IMR-90 (cell line): ENCODE results near the gene OSCAR. TPM values are rescaled to one million over a fixed set of nuclear protein-coding genes. Genes with fewer than 3 reads are reported as not detected.

ENCODE experiments used
- ATAC-seq: fragments of 200-7000 bp; cut with Tn5 transposase; 2 replicates; pipeline ENCODE4 v1.9.1; 2020; ENCODE audit warnings: low read depth, mild to moderate bottlenecking, moderate library complexity
- BruUV-seq: library from RNA; stranded (reverse); fragments of 400-500 nt; replicated peaks from 2 replicates; lab custom pipeline; 2021; lab: Mats Ljungman, UMichigan
- CTCF ChIA-PET: fragments of 300-600 bp; formaldehyde crosslinking; extraction: SDS; loops from one replicate; lab custom pipeline; 2021; ENCODE audit warnings: antibody characterized with exemption; lab: Yijun Ruan, JAX
- POLR2A ChIA-PET: fragments of 300-600 bp; sonication (Branson Sonifier 250); formaldehyde crosslinking; loops from one replicate; lab custom pipeline; 2022; ENCODE audit warnings: antibody characterized with exemption; ENCODE audit not compliant: unreplicated experiment; lab: Charles Lee
- DNase-seq: peaks from one replicate; pipeline ENCODE4 v3.0.0; 2013
- H2AFZ ChIP-seq: replicated peaks from 2 replicates; pipeline ENCODE3; 2013; ENCODE audit warnings: low read length, mild to moderate bottlenecking; ENCODE audit not compliant: poor library complexity
- H2AK5ac ChIP-seq: 2 replicates; pipeline ENCODE4 v1.6.1; 2013; ENCODE audit warnings: low read depth, low read length, inconsistent platforms
- H2AK9ac ChIP-seq: replicated peaks from 2 replicates; pipeline ENCODE3; 2013; ENCODE audit warnings: mild to moderate bottlenecking, low read depth, low read length, moderate library complexity; ENCODE audit not compliant: poor library complexity
- H2BK120ac ChIP-seq: 2 replicates; pipeline ENCODE4 v1.6.1; 2013; ENCODE audit warnings: low read depth, low read length, inconsistent platforms
- H2BK15ac ChIP-seq: 3 replicates; pipeline ENCODE4 v1.6.1; 2013; ENCODE audit warnings: low read depth, low read length, inconsistent platforms
- H2BK20ac ChIP-seq: 2 replicates; pipeline ENCODE4 v1.6.1; 2013; ENCODE audit warnings: low read depth, mild to moderate bottlenecking, inconsistent platforms, low read length, moderate library complexity
- H2BK5ac ChIP-seq: 2 replicates; pipeline ENCODE4 v1.6.1; 2013; ENCODE audit warnings: mild to moderate bottlenecking, low read depth, low read length, inconsistent platforms; ENCODE audit not compliant: poor library complexity, severe bottlenecking
- H3K14ac ChIP-seq: replicated peaks from 2 replicates; pipeline ENCODE4 v1.6.1; 2013; ENCODE audit warnings: low read depth, low read length, inconsistent platforms
- H3K18ac ChIP-seq: 2 replicates; pipeline ENCODE4 v1.6.1; 2013; ENCODE audit warnings: low read depth, low read length, control low read depth
- H3K23ac ChIP-seq: 2 replicates; pipeline ENCODE4 v1.6.1; 2013; ENCODE audit warnings: low read depth, low read length, inconsistent platforms
- H3K27ac ChIP-seq: 2 replicates; pipeline ENCODE4 v1.5.1; 2013; ENCODE audit warnings: mild to moderate bottlenecking, control low read depth, low read length; ENCODE audit not compliant: insufficient read depth
- H3K27me3 ChIP-seq: 2 replicates; pipeline ENCODE4 v1.6.1; 2013; ENCODE audit warnings: low read length; ENCODE audit not compliant: control insufficient read depth, insufficient read depth
- H3K36me3 ChIP-seq: 2 replicates; pipeline ENCODE4 v1.6.1; 2013; ENCODE audit warnings: low read length, mixed read lengths; ENCODE audit not compliant: control insufficient read depth, insufficient read depth
- H3K4ac ChIP-seq: 2 replicates; pipeline ENCODE4 v1.6.1; 2013; ENCODE audit warnings: low read depth, low read length, inconsistent platforms
- H3K4me1 ChIP-seq: 2 replicates; pipeline ENCODE4 v1.6.1; 2013; ENCODE audit warnings: low read length, mixed read lengths; ENCODE audit not compliant: control insufficient read depth, insufficient read depth
- H3K4me2 ChIP-seq: 2 replicates; pipeline ENCODE4 v1.6.1; 2013; ENCODE audit warnings: low read depth, mild to moderate bottlenecking, control low read depth, low read length, moderate library complexity
- H3K4me3 ChIP-seq: 2 replicates; pipeline ENCODE4 v1.5.1; 2013; ENCODE audit warnings: low read depth, mild to moderate bottlenecking, control low read depth, low read length, moderate library complexity; ENCODE audit not compliant: insufficient read depth
- H3K56ac ChIP-seq: 2 replicates; pipeline ENCODE4 v1.6.1; 2013; ENCODE audit warnings: low read length, inconsistent platforms; ENCODE audit not compliant: insufficient read depth; ENCODE audit errors: extremely low read depth
- H3K79me1 ChIP-seq, 2 experiments: 2 replicates each; pipeline ENCODE4 v1.6.1; 2013; ENCODE audit warnings: low read length in 2 of 2, inconsistent platforms in 1 of 2, low read depth in 1 of 2
- H3K9ac ChIP-seq: 2 replicates; pipeline ENCODE4 v1.6.1; 2013; ENCODE audit warnings: low read depth, low read length, control low read depth
- H3K9me1 ChIP-seq: 2 replicates; pipeline ENCODE4 v1.6.1; 2013; ENCODE audit warnings: low read length, inconsistent platforms; ENCODE audit not compliant: insufficient read depth
- H3K9me3 ChIP-seq: 2 replicates; pipeline ENCODE4 v1.6.1; 2013; ENCODE audit warnings: low read length; ENCODE audit not compliant: control insufficient read depth, insufficient read depth
- H4K20me1 ChIP-seq: 2 replicates; pipeline ENCODE4 v1.6.1; 2013; ENCODE audit warnings: low read length, inconsistent platforms; ENCODE audit not compliant: insufficient read depth
- H4K5ac ChIP-seq: 2 replicates; pipeline ENCODE4 v1.6.1; 2013; ENCODE audit warnings: mild to moderate bottlenecking, low read depth, low read length, control low read depth
- H4K8ac ChIP-seq, 2 experiments: 2 replicates each; pipeline ENCODE4 v1.6.1; 2013; ENCODE audit warnings: low read depth in 2 of 2, low read length in 2 of 2, control low read depth in 1 of 2, inconsistent platforms in 1 of 2
- H4K91ac ChIP-seq: 2 replicates; pipeline ENCODE4 v1.6.1; 2013; ENCODE audit warnings: low read depth, low read length, inconsistent platforms; ENCODE audit not compliant: insufficient read depth
- BHLHE40 ChIP-seq: fragments of 150-350 bp; IDR thresholded peaks from 2 replicates; pipeline ENCODE4 v1.6.1; 2016; ENCODE audit warnings: mild to moderate bottlenecking, low read depth, low read length
- CEBPB ChIP-seq: IDR thresholded peaks from 2 replicates; pipeline ENCODE4 v1.6.1; 2012; ENCODE audit warnings: low read depth, low read length, improper control_type of control experiment
- CHD1 ChIP-seq: IDR thresholded peaks from 2 replicates; pipeline ENCODE4 v1.6.1; 2012; ENCODE audit warnings: low read depth, low read length, improper control_type of control experiment
- CTCF ChIP-seq: conservative IDR thresholded peaks from 2 replicates; pipeline ENCODE4 v1.5.1; 2012; ENCODE audit warnings: mild to moderate bottlenecking, low read depth, low read length, improper control_type of control experiment
- FOS ChIP-seq: fragments of 150-350 bp; IDR thresholded peaks from 2 replicates; pipeline ENCODE4 v1.6.1; 2016; ENCODE audit warnings: low read depth, low read length
- MAFK ChIP-seq: IDR thresholded peaks from 2 replicates; pipeline ENCODE4 v1.6.1; 2012; ENCODE audit warnings: low read depth, low read length, improper control_type of control experiment
- MAZ ChIP-seq: IDR thresholded peaks from 2 replicates; pipeline ENCODE4 v1.6.1; 2012; ENCODE audit warnings: low read depth, mild to moderate bottlenecking, low read length, improper control_type of control experiment, moderate library complexity, borderline replicate concordance
- MXI1 ChIP-seq: IDR thresholded peaks from 2 replicates; pipeline ENCODE4 v1.6.1; 2012; ENCODE audit warnings: low read depth, mild to moderate bottlenecking, low read length, moderate library complexity, borderline replicate concordance
- POLR2A ChIP-seq: IDR thresholded peaks from 2 replicates; pipeline ENCODE4 v1.6.1; 2012; ENCODE audit warnings: mild to moderate bottlenecking, low read depth, low read length
- RAD21 ChIP-seq: IDR thresholded peaks from 2 replicates; pipeline ENCODE4 v1.6.1; 2012; ENCODE audit warnings: low read length, improper control_type of control experiment
- RCOR1 ChIP-seq: IDR thresholded peaks from 2 replicates; pipeline ENCODE4 v1.6.1; 2012; ENCODE audit warnings: mild to moderate bottlenecking, low read length, improper control_type of control experiment; ENCODE audit not compliant: insufficient replicate concordance
- RFX5 ChIP-seq: IDR thresholded peaks from 2 replicates; pipeline ENCODE4 v1.8.0; 2012; ENCODE audit warnings: low read depth, mild to moderate bottlenecking, low read length, moderate library complexity
- SMC3 ChIP-seq: fragments of 150-350 bp; IDR thresholded peaks from 2 replicates; pipeline ENCODE4 v1.6.1; 2016; ENCODE audit warnings: low read depth, mild to moderate bottlenecking, antibody characterized with exemption, low read length, moderate library complexity
- USF2 ChIP-seq: fragments of 150-350 bp; IDR thresholded peaks from 2 replicates; pipeline ENCODE4 v1.6.1; 2017; ENCODE audit warnings: mild to moderate bottlenecking, antibody characterized with exemption, low read length, low read depth
- WGBS, 2 experiments: methylation state at CpG; one replicate each; pipeline versions ENCODE4 v1.1.5 to v1.1.7; 2013; ENCODE audit warnings: missing lambda C conversion rate in 2 of 2; ENCODE audit not compliant: insufficient read length in 1 of 2; ENCODE audit errors: extremely low coverage in 2 of 2; 5-methylcytosine and 5-hydroxymethylcytosine counted together
- dilution Hi-C: fragments of 300-500 bp; cut with HindIII; formaldehyde crosslinking; loops from one replicate; pipeline ENCODE4 v1.14.3; 2018; ENCODE audit warnings: low sequenced_read_pairs; ENCODE audit not compliant: unreplicated experiment
- in situ Hi-C: fragments of 300-500 bp; cut with MboI; formaldehyde crosslinking; loops from 3 replicates; pipeline ENCODE4 v1.14.3; 2019; ENCODE audit warnings: low sequenced_read_pairs, inconsistent platforms, mixed read lengths
- intact Hi-C: fragments of 100-400 bp; cut with micrococcal nuclease; formaldehyde crosslinking; loops from 2 replicates; pipeline ENCODE4 v1.10.0; 2022
- polyA plus RNA-seq, 3 experiments: library from polyadenylated mRNA; depleted of rRNA; stranded (reverse); fragments of >200 nt; gene quantifications; 2 replicates each; pipeline ENCODE4 v1.2.3, GENCODE V29; 2012; ENCODE audit warnings: low replicate concordance in 1 of 3
- total RNA-seq: library from RNA; depleted of rRNA; stranded (reverse); fragments of >200 nt; gene quantifications from 2 replicates; pipeline ENCODE4 v1.2.3, GENCODE V29; 2012

OSCAR gene
- total and polyA plus RNA-seq, 2 of the 4 experiments (the other 2 are of a cell fraction), result 0.15 TPM; not detected in 1

GRCh38 chr19:54115109-54116063, 14.8 kb upstream of the OSCAR start, which contains the start of the genes PRPF31 and TFPT:
PRPF31 (plus strand) TSS chr19:54115754; CDS start chr19:54118279, 2,525 bp downstream.
TFPT (minus strand) TSS chr19:54115657; CDS start chr19:54115269, 388 bp downstream.
- H2AFZ ChIP-seq, result peak within 1 kb of the TSS; percentile 99
- no peaks in the 10 kb centered on the region for H4K20me1 ChIP-seq
- peak within 1 kb of the TSS; percentile 94 for H3K27ac ChIP-seq
- H2BK15ac ChIP-seq, result peak within 1 kb of the TSS; percentile 58; the same call in 1 of the 3 replicates
- H3K14ac ChIP-seq, result peak within 1 kb of the TSS; percentile 97
- peak within 1 kb of the TSS; percentile 61 for H3K4me3 ChIP-seq
- H3K4ac ChIP-seq, result peak within 1 kb of the TSS; percentile 91
- H3K79me1 ChIP-seq, result peaks cover 28 to 58% of the 10 kb centered on the region in 2 experiments
- dilution Hi-C loops, result no loop called here
- H4K91ac ChIP-seq, result peak within 1 kb of the TSS; percentile 93
- peak within 1 kb of the TSS; percentile 69 to 98 for H4K8ac ChIP-seq
- DNase-seq (peak; percentile 98), ATAC-seq (peak; percentile 97)
- peak within 1 kb of the TSS; percentile 76 for H3K18ac ChIP-seq
- no peaks in the 10 kb centered on the region for H3K27me3 ChIP-seq
- peak within 1 kb of the TSS; percentile 91 for H3K23ac ChIP-seq
- H3K9ac ChIP-seq, result peak within 1 kb of the TSS; percentile 94
- ChIA-PET POLR2A (interaction anchor here (1.1 kb wide), 1 partner anchor 22 kb away, joined by 3 read pairs; the partner anchor contains the start of gene CNOT3), CTCF (interaction anchor here (0.6 kb wide), 1 partner anchor 366 kb away, joined by 5 read pairs; no protein-coding TSS in a partner anchor)
- H2BK120ac ChIP-seq, result peak within 1 kb of the TSS; percentile 83
- peaks cover 22% of the 10 kb centered on the region for H3K36me3 ChIP-seq
- H2AK5ac ChIP-seq, result peak within 1 kb of the TSS; percentile 95
- H3K56ac ChIP-seq, result peak within 1 kb of the TSS; percentile 94
- H3K9me3 ChIP-seq, result no peaks in the 10 kb centered on the region
- 0% methylated on average over 23 of the region's 60 CpGs; no CpG with 5 or more reads in 1 of the 2 experiments for WGBS, 2 experiments
- peak within 1 kb of the TSS; percentile 98 for H3K4me2 ChIP-seq
- in situ Hi-C loops, result loop anchor here (25.0 kb wide), 1 partner anchor 347 kb away; the partner anchor contains the start of genes CDC42EP5 and LENG9
- no peaks in the 10 kb centered on the region for H3K9me1 ChIP-seq
- H3K4me1 ChIP-seq, result peaks cover 6% of the 10 kb centered on the region
- peak within 1 kb of the TSS; percentile 97 for H2AK9ac ChIP-seq
- H2BK20ac ChIP-seq, result peak within 1 kb of the TSS; percentile 47; the same call in 1 of the 2 replicates
- peak within 1 kb of the TSS; percentile 83 for H4K5ac ChIP-seq
- H2BK5ac ChIP-seq, result peak within 1 kb of the TSS; percentile 95
- no TSS peak for BruUV-seq
- intact Hi-C loops, result loop anchor here (1.0 to 2.0 kb wide), 2 partner anchors 21 to 116 kb away; partner anchors contain the start of gene CNOT3
- TF ChIP-seq RFX5 (no peak), CTCF (no peak), USF2 (no peak), FOS (peak; percentile 58; the same call in 1 of the 2 replicates), RCOR1 (no peak), SMC3 (no peak), BHLHE40 (no peak; the same call in 1 of the 2 replicates), MAFK (no peak), CEBPB (no peak), RAD21 (no peak), CHD1 (no peak), POLR2A (peak; percentile 68; the same call in 1 of the 2 replicates), MXI1 (peak; percentile 95), MAZ (peak; percentile 75; the same call in 1 of the 2 replicates)
